ENCODE data around the gene NFKB2.

Gene NFKB2

GRCh38 chr10:102395400-102396316 is at the start of gene NFKB2:
NFKB2 (plus strand) TSS chr10:102395705; CDS start chr10:102395960, 255 bp downstream.
- peak; percentile 77 for DNase-seq (ENCODE audit: low read depth)

GRCh38 chr10:102347236-102347828 is 48.2 kb upstream of the NFKB2 start:
- no peak for DNase-seq (ENCODE audit: low read depth)

DNA sequence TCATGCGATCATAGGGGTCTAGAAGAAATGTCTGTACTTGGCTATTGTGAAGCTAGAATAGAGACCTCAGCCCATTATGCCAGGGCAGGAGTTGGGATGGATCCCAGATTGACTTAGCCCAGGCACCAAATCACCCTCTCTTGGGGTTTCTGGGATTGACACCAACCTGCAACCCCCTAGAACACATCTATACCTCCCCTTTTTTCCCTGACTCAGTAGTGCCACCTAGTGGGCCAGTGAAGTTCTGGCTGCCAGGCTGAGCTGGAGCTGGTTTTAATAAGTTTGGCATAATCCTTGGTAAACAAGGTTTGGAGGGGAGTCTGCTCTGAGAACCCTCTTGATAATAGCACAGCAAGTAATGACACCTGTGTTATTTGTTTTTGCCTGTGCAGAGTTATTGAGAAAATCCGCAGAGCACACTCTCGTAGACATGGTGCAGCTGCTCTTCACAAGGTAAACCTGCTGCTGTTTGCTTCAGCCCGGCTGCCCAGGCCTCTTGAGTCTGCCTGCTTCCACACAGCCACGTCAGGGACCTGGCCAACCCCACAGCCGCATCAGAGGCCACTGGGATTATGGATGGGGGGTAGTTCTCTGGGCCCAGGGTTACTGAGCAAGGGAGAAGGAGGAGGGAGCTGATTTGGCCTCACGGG is 43.3 kb upstream of the NFKB2 start:
- DNase-seq (ENCODE audit: low read depth), result peak; percentile 27

DNA sequence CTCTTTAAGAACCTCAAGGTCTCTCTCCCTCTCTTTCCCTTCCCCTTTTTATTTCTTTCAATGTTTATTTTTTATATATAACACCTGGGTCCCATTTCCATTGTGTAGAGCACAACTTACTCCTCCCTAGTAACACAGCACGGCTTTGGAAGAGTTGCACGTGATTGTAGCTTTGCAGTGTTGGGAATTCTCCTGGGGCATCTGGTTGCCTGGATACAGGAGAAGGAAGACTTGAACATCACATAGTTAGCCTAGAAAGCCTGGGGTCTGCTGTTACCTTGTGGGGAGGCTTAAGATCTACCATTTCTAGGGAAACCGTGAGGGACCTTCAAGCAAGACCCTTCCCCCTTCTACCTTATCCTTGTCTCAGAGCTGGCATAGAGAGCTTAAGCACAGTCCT is 41.1 kb upstream of the NFKB2 start:
- no peak for DNase-seq (ENCODE audit: low read depth)

GRCh38 chr10:102358712-102359382 is 36.7 kb upstream of the NFKB2 start:
- no peak for DNase-seq (ENCODE audit: low read depth)

GRCh38 chr10:102367441-102367840 is 28.1 kb upstream of the NFKB2 start:
- no peak for DNase-seq (ENCODE audit: low read depth)

GRCh38 chr10:102368077-102368476 is 27.4 kb upstream of the NFKB2 start:
- DNase-seq (ENCODE audit: low read depth), result no peak

- DNase-seq (ENCODE audit: low read depth), result no peak
These were observed 24.2 kb upstream of the NFKB2 start for GRCh38 chr10:102371295-102371694.

GRCh38 chr10:102375250-102375649 is 20.3 kb upstream of the NFKB2 start:
- no peak for DNase-seq (ENCODE audit: low read depth)

DNA sequence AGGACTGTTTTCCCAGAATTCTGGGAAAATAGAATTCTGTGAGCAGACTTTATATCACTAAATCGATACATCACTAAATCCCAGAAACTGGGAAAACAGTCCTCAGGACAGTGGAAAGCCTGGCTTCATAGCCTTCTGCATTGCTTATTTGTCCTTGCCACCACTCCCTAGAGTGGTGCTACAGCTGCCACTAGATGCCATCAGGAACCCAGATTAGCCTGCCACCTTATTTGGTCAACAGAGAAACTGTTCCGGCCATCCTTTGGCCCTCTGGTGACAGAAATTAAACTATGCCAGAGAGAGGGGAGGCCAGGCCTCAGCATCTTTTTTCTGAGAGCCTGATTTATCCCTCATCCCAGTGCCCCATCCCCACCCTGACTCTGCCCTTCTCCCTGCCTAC is 19.6 kb upstream of the NFKB2 start:
- DNase-seq (ENCODE audit: low read depth), result no peak

GRCh38 chr10:102376901-102377300 is 18.6 kb upstream of the NFKB2 start:
- DNase-seq (ENCODE audit: low read depth), result no peak

GRCh38 chr10:102379383-102379782 is 16.1 kb upstream of the NFKB2 start:
- no peak for DNase-seq (ENCODE audit: low read depth)

- DNase-seq (ENCODE audit: low read depth), result no peak
These were observed 13.5 kb upstream of the NFKB2 start for GRCh38 chr10:102381983-102382382.

- DNase-seq (ENCODE audit: low read depth), result no peak
These were observed 12.6 kb upstream of the NFKB2 start for GRCh38 chr10:102382871-102383270.

GRCh38 chr10:102384053-102384452 is 11.5 kb upstream of the NFKB2 start:
- DNase-seq (ENCODE audit: low read depth), result no peak

GRCh38 chr10:102384606-102385429 is 10.7 kb upstream of the NFKB2 start:
- DNase-seq (ENCODE audit: low read depth), result no peak

DNA sequence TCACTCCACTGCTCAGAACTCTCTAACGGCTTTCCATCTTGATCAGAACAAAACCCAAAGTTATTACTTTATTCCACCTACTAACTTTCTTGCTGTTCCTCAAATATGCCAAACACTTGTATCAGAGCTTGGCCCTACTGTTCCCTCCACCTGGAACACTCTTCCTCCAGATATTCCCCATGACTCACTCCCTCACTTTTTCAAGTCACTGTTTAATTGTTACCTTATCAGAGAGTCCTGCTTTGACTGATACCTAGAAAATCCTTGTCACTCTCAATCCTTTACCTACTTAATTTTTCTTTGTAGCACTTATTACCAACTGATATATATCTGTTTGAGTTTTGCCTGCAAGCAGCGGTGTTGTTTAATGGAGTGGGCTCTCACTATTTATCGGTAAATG is 5.6 kb upstream of the NFKB2 start:
- DNase-seq (ENCODE audit: low read depth), result no peak

DNA sequence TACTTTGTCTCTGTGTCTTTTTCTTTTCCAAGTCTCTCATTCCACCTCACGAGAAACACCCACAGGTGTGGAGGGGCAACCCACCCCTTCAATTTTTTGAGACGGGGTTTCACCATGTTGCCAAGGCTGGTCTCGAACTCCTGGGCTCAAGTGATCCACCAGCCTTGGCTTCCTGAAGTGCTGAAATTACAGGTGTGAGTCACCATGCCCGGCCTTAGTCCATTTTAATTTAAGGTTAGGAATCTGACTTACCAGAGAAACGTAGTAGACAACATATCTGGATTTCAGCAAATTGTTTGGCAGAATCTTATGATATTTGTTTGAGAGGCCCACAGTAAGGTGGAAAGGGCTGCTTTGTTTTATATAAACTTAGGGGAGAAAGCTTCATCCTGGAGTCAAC is 3.2 kb upstream of the NFKB2 start:
- no peak for DNase-seq (ENCODE audit: low read depth)

GRCh38 chr10:102393411-102394078 is 2.0 kb upstream of the NFKB2 start:
- no peak for DNase-seq (ENCODE audit: low read depth)

GRCh38 chr10:102394079-102394800 is 1.3 kb upstream of the NFKB2 start:
- DNase-seq (ENCODE audit: low read depth), result peak; percentile 78

All from CMK (cell line).